ENCODE results near the gene NLGN4Y. TPM values are rescaled to one million over a fixed set of nuclear protein-coding genes. Genes with fewer than 3 reads are reported as not detected.

Gene NLGN4Y
- 20.2 and 22.4 TPM in 2 replicates for polyA plus RNA-seq

DNA sequence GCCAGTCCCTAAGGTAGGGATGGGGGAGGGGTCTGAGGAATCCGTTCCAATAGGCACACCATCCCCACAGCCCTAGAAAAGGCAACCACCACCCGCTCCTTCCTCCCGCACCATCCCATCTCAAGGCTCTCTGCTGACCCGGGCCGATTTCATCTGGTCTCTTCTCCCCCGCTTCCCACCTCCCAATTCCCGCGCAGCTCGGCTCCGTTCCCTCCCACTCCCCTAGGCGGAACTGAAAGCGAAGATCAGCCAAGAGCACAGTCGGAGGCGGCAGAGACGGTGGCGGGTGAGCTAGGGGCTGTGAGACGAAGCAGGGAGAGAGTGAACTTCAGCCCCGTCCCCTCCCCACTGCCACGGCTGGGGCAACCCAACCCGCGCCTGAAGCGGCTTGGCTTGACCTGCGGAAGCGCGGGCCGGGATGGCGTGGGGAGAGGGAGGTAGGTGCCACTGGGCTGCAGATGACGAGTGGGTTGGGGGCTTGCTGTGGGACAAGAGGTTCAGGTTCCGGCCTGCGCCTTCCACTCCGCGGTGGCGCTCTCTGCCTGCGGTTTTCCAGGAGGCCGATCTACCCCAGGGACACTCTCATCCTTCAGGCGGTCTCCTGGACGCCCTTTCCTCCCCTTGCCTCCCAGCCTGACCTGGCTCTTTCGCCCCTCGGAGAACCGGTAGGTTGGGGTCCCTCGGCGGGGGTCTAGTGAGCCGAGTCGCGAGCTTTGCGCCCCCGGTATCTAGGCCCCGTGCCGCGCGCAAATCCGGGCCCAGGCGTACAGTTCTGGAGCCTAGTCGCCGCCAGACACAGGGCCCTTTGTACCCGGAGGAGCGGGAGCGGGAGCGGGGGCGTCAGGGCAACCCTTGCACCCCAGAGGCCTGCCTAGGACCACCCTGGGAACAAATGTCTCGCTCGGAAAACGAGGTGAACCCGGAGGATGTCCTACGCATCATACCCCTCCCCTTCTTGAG, at the start of gene NLGN4Y:
Gene NLGN4Y, plus strand, starts transcription at position 258 of the 960 bp plus-strand sequence. CDS start 97,591 bp downstream, outside the sequence.

All from Purkinje cell (primary cell).